ENCODE data around the gene GOLGA6L2. TPM values are rescaled to one million over a fixed set of nuclear protein-coding genes. Genes with fewer than 3 reads are reported as not detected.
"Not testable (repeated sequence)": the region's sequence is repeated elsewhere in the genome, so short reads cannot be mapped to it uniquely, and the experiment has no call there.

GOLGA6L2 gene
- total RNA-seq, 1 experiment from 2014 or later = not detected

DNA sequence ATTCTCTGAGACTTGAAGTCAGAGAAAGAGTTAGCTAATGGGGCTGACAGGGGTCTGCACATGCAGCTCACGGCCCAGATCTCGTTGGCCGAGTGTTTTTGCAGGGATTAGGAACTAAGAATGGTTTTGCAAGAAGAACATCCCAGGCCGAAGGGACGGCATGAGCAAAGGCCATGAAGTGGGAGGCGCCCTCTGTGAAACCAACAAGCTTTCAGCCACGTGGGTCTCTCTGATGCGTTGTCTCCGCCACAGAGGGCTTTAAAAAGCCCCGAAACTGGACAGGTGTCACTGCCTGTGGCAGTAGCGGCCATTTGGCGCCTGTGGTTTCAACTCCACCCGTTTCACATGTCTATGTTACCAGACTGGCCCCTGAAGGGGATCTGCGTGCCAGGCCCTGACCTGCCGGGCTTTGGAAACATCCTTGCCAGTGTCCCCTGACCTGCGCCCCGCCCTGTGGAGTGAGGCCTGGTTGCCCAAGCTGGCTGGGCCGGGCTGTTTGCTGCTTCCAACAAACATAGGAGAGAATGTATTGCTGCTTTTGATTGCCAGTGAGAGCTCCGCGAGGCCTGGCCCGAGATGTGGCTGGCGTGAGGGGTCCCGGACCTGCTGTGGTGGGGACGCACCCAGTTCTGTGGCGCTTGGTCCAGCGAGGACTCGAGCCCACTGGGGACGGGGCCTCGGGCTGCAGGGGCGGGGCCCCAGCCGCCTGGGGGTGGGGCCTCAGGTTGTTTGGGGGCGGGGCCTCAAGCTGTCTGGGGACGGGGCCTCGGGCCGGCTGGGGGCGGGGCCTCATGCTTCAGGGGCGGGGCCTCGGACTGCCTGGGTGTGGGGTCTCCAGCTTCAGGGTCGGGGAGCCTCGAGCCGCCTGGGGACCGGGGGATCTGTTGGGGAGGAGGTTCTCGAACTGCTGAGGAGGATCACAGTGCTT is 30.4 kb downstream of the GOLGA6L2 start:
- no peak overlapping the region; a peak in 1 of 7 replicates for H3K27ac Mint-ChIP-seq
- H3K56ac ChIP-seq (ENCODE audit: insufficient read length, low read depth, low read length) = no peak overlapping the region
- TF ChIP-seq, protein P1, sequence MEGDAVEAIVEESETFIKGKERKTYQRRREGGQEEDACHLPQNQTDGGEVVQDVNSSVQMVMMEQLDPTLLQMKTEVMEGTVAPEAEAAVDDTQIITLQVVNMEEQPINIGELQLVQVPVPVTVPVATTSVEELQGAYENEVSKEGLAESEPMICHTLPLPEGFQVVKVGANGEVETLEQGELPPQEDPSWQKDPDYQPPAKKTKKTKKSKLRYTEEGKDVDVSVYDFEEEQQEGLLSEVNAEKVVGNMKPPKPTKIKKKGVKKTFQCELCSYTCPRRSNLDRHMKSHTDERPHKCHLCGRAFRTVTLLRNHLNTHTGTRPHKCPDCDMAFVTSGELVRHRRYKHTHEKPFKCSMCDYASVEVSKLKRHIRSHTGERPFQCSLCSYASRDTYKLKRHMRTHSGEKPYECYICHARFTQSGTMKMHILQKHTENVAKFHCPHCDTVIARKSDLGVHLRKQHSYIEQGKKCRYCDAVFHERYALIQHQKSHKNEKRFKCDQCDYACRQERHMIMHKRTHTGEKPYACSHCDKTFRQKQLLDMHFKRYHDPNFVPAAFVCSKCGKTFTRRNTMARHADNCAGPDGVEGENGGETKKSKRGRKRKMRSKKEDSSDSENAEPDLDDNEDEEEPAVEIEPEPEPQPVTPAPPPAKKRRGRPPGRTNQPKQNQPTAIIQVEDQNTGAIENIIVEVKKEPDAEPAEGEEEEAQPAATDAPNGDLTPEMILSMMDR (conservative IDR thresholded peaks at IDR 0.05) = no peak
- H3K27me3 ChIP-seq (ENCODE audit: insufficient read depth, low read length) = no peaks in the 10 kb centered on the region
- H3K79me2 ChIP-seq (ENCODE audit: insufficient read depth, low read length) = no peaks in the 10 kb centered on the region
- peak; percentile 67 for DNase-seq
- no peak overlapping the region for H3K23ac ChIP-seq (ENCODE audit: insufficient read length, low read depth, low read length)
- H2BK20ac ChIP-seq (ENCODE audit: low read depth, low read length, poor library complexity, severe bottlenecking) = no peak overlapping the region
- no peak overlapping the region for H2BK12ac ChIP-seq (ENCODE audit: insufficient read length, low read depth, low read length)
- peaks cover 1% of the 10 kb centered on the region; the same call in 1 of the 2 replicates for H3K27me3 Mint-ChIP-seq (ENCODE audit: low read depth)
- peaks cover 3 to 10% (median 4%) of the 10 kb centered on the region in 3 experiments; a peak in 2 of 7 replicates for H3K36me3 Mint-ChIP-seq (ENCODE audit: insufficient read depth in 1 of 3, low read depth in 3 of 3)
- H3K4me2 ChIP-seq (ENCODE audit: insufficient read depth, insufficient read length, low read length) = no peak overlapping the region
- no peaks in the 10 kb centered on the region for H3K79me1 ChIP-seq (ENCODE audit: insufficient read depth, low read depth, low read length, poor library complexity, severe bottlenecking)
- H3K9ac ChIP-seq (ENCODE audit: extremely low read depth, insufficient read length, low read length) = no peak overlapping the region
- peaks cover 68 to 74% of the 10 kb centered on the region in 2 experiments for H3K9me3 Mint-ChIP-seq
- H3K4me1 ChIP-seq (ENCODE audit: insufficient read depth, low read length) = no peaks in the 10 kb centered on the region
- peaks cover 18% of the 10 kb centered on the region for H3K9me3 ChIP-seq (ENCODE audit: control insufficient read depth, low read depth, low read length)
- H3K14ac ChIP-seq (ENCODE audit: insufficient read depth, low read length) = no peak overlapping the region
- no peak overlapping the region for H2BK5ac ChIP-seq (ENCODE audit: insufficient read length, low read length)
- no peak overlapping the region for H3K18ac ChIP-seq (ENCODE audit: insufficient read length, low read depth, low read length)
- H3K4ac ChIP-seq (ENCODE audit: low read depth, low read length) = no peak overlapping the region
- no peaks in the 10 kb centered on the region for H4K20me1 ChIP-seq (ENCODE audit: control insufficient read depth, insufficient read depth, insufficient read length)
- H3K4me3 Mint-ChIP-seq = no peak overlapping the region; a peak in 2 of 5 replicates
- no peak overlapping the region for H4K91ac ChIP-seq (ENCODE audit: insufficient read length, low read depth, low read length)
- no peak overlapping the region for H4K5ac ChIP-seq (ENCODE audit: insufficient read length, low read depth, low read length)
- H3K23me2 ChIP-seq (ENCODE audit: insufficient read length, low read depth, low read length, poor library complexity, severe bottlenecking) = no peaks in the 10 kb centered on the region
- H4K8ac ChIP-seq (replicated peaks; ENCODE audit: insufficient read length, low read depth, low read length) = no peak overlapping the region
- peaks cover 0 to 10% of the 10 kb centered on the region in 2 experiments; a peak in 2 of 4 replicates for H3K4me1 Mint-ChIP-seq
- WGBS (ENCODE audit: extremely low coverage, insufficient read length, low lambda C conversion rate) = no CpG with 5 or more reads among the region's 43 CpGs
- no peak overlapping the region for H2BK15ac ChIP-seq (ENCODE audit: low read depth, low read length)
- H2BK120ac ChIP-seq (ENCODE audit: low read depth, low read length, poor library complexity, severe bottlenecking) = no peak overlapping the region
- no peak overlapping the region for H2AFZ ChIP-seq (ENCODE audit: low read length)
- H3T11ph ChIP-seq (ENCODE audit: low read length) = no peak overlapping the region
- no peak overlapping the region for H2AK5ac ChIP-seq (ENCODE audit: insufficient read length, low read length)
- H3K27ac ChIP-seq (ENCODE audit: insufficient read length, low read depth, low read length) = no peak overlapping the region

DNA sequence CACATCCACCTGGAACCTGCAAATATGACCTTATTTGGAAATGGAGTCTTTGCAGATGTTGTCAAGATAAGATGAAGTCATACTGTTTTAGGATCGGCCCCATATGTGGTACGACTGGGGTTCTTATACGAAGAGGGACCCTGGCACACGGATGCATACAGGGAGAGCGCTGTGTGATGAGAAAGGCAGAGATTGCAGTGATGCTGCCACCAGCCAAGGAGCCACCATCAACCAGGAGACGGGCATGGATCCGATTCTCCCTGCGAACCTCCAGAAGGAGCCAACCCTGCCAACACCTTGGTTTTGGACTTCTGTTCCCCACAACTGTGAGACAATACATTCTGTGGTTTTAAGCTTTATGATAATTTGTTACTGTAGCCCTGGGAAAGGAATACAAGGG is 31.2 kb downstream of the GOLGA6L2 start:
- H2BK12ac ChIP-seq (ENCODE audit: insufficient read length, low read depth, low read length); H3K27ac ChIP-seq (ENCODE audit: insufficient read length, low read depth, low read length); H2AK5ac ChIP-seq (ENCODE audit: insufficient read length, low read length); H3K4me1 ChIP-seq (ENCODE audit: insufficient read depth, low read length); H3K4ac ChIP-seq (ENCODE audit: low read depth, low read length); H3K4me1 Mint-ChIP-seq; H3T11ph ChIP-seq (ENCODE audit: low read length); H3K27ac Mint-ChIP-seq; H4K20me1 ChIP-seq (ENCODE audit: control insufficient read depth, insufficient read depth, insufficient read length); H3K27me3 Mint-ChIP-seq (ENCODE audit: low read depth); H3K23ac ChIP-seq (ENCODE audit: insufficient read length, low read depth, low read length); H3K14ac ChIP-seq (ENCODE audit: insufficient read depth, low read length); H3K27me3 ChIP-seq (ENCODE audit: insufficient read depth, low read length); H2BK20ac ChIP-seq (ENCODE audit: low read depth, low read length, poor library complexity, severe bottlenecking); H3K18ac ChIP-seq (ENCODE audit: insufficient read length, low read depth, low read length); H3K79me1 ChIP-seq (ENCODE audit: insufficient read depth, low read depth, low read length, poor library complexity, severe bottlenecking); H4K5ac ChIP-seq (ENCODE audit: insufficient read length, low read depth, low read length); H4K91ac ChIP-seq (ENCODE audit: insufficient read length, low read depth, low read length); H3K23me2 ChIP-seq (ENCODE audit: insufficient read length, low read depth, low read length, poor library complexity, severe bottlenecking); H4K8ac ChIP-seq (replicated peaks; ENCODE audit: insufficient read length, low read depth, low read length); H3K4me2 ChIP-seq (ENCODE audit: insufficient read depth, insufficient read length, low read length); H3K4me3 Mint-ChIP-seq; H3K79me2 ChIP-seq (ENCODE audit: insufficient read depth, low read length); H2BK15ac ChIP-seq (ENCODE audit: low read depth, low read length); H3K9ac ChIP-seq (ENCODE audit: extremely low read depth, insufficient read length, low read length); H2AFZ ChIP-seq (ENCODE audit: low read length); H2BK120ac ChIP-seq (ENCODE audit: low read depth, low read length, poor library complexity, severe bottlenecking); H2BK5ac ChIP-seq (ENCODE audit: insufficient read length, low read length); H3K56ac ChIP-seq (ENCODE audit: insufficient read length, low read depth, low read length); DNase-seq: not testable (repeated sequence)
- H3K9me3 ChIP-seq (ENCODE audit: control insufficient read depth, low read depth, low read length) = peaks cover 18% of the 10 kb centered on the region
- WGBS (ENCODE audit: extremely low coverage, insufficient read length, low lambda C conversion rate) = no CpG with 5 or more reads among the region's 8 CpGs
- Mint-ChIP-seq H3K36me3 (ENCODE audit: insufficient read depth in 1 of 3, low read depth in 3 of 3) (peaks cover 3 to 10% (median 4%) of the 10 kb centered on the region in 3 experiments; a peak in 2 of 7 replicates), H3K9me3 (peaks cover 65 to 70% of the 10 kb centered on the region in 2 experiments)

All from H9 (cell line).